HG02759 (cell line): Measurements from ENCODE around the gene TMEM156.

Source experiments
- ATAC-seq: cut with Tn5 transposase; IDR thresholded peaks from one replicate; pipeline ENCODE4 v1.9.1; 2021; ENCODE audit warnings: mild to moderate bottlenecking, moderate library complexity; ENCODE audit not compliant: unreplicated experiment

Gene TMEM156, protein sequence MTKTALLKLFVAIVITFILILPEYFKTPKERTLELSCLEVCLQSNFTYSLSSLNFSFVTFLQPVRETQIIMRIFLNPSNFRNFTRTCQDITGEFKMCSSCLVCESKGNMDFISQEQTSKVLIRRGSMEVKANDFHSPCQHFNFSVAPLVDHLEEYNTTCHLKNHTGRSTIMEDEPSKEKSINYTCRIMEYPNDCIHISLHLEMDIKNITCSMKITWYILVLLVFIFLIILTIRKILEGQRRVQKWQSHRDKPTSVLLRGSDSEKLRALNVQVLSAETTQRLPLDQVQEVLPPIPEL

DNA sequence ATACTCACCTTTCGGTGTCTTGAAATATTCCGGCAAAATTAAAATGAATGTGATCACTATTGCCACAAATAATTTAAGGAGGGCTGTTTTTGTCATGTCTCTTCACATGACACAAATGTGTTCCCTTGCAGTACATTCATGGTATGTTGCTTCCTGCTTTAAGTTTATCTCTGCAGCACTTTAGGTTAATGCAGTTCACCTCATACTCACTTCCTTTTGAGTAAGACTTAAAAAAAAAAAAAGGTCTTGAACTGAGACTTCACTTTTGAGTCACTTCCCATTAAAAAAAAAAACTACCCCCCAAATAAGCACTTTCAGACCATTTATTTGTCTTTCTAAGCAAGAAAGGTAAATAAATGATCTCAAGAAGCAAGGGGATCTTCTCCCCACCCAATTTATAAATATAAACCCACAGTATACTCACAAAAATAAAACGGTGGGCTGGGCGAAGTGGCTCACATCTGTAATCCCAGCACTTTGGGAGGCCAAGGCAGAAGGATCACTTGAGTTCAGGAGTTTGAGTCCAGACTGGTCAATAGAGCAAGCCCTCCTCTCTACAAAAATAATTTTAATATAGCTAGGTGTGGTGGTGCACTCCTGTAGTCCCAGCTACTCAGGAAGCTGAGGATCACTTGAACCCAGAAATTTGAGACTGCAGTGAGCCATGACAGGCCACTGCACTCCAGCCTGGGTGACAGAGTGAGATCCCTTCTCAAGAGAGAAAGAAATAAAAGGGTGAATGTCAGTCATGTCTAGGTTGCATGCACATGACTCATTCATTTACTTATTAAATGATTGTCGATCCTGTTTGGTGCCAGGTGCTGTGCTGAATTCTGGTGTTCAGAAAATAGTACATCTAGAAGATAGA is at the start of gene TMEM156:
TSS of gene TMEM156 (minus strand) at position 192 of the 868 bp plus-strand sequence. CDS start at position 96, 96 bp downstream.
- peak; percentile 71 for ATAC-seq

DNA sequence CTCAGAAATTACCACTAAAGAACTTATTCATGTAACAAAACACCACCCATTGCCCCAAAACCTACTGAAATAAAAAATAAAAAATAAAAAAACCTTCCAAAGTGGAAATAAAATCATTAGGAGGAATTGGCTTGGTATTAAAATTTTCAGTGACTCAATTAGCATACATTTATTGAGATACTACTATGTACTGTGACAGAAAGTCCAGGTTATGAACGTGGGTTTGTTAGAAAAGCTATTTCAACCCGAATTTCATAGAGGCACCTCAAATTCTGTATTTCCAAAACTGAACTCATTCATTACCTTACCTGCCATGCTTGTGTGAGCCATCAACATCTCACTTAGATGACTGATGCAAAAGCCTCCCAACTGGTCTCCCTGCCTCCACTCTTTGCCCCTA is 46.6 kb upstream of the TMEM156 start:
- ATAC-seq = no peak

DNA sequence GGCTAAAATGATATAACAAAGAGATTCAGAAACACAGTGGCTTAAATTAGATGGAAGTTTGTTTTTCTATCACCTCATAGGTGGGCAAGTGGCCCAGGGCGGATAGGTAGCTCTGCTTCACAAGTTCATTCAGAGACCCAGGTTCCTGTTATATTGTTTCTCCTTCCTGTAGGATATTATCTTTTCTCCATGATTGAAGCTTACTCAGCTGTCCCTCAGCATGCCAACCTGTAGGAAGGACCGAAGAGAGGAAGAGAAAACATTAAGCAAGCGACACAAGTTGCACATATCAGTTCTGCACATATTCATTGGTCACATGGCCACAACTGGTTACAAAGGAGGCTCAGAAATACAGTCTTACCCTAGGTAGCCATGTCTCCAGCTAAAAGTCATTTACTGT is 36.7 kb upstream of the TMEM156 start:
- no peak for ATAC-seq

DNA sequence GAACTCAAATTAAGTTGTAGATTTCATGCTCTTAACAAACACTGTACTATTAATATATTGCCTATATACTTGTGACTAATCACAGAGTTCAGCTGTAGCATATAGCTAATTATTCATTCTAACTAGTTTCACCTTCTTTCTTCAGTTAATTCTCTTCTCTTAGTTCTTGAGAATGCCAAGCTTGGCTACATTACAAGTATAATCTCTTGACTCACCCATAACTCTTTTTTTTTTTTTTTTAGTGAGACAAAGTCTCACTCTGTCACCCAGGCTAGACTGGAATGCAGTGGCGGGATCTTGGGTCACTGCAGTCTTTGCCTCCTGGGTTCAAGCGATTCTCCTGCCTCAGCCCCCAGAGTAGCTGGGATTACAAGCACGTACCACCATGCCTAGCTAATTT is 35.2 kb upstream of the TMEM156 start:
- no peak for ATAC-seq

DNA sequence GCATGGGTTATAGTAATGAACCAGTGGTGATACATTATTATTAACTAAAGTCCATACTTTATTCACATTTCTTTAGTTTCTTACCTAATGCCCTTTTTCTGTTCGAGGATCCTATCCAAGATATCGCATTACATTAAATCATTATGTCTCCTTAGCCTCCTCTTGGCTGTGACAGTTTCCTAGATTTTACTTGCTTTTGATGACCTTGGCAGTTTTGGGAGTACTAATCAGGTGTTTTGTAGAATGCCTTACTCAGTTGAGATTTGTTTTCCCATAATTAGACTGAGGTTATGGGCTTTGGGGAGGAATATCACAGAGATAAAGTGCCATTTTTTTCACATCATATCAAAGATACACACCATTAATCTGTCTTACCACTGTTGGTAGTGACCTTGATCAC is 34.8 kb upstream of the TMEM156 start:
- ATAC-seq = no peak

DNA sequence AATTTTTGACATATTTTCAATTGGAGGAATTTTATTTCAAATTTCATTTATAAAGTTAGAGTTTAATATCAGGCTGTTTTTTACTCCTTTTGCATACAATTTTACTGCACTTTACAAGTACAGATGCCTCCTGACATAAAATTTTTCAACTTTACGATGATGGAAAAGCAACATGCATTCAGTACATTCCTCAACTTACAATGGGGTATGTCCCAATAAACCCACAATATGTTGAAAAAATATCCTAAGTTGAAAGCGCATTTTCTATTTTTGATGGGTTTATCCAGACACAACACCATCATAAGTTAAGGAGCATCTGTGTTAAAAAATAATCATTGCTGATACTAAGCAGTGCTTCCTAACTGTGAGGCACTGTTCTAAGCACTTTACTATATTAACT is 34.2 kb upstream of the TMEM156 start:
- no peak for ATAC-seq

DNA sequence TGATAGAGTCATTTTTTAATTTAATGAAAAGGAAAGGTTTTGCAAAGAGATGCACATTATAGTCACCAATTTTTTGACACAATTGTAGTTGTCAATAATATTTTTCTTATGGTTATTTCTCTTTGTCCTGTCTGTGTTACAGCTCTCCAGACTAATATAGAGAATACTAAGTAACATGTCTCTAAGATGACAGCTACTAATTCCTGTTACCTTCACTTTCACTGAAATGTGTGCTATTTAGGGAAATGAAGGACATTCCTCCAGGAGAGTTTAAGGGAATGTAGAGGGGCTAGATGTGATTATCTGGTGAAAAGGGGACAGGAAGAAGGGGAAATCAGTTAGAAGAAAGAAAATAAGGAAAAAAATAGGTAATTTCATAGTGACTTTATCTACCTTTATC is 31.2 kb upstream of the TMEM156 start:
- no peak for ATAC-seq

DNA sequence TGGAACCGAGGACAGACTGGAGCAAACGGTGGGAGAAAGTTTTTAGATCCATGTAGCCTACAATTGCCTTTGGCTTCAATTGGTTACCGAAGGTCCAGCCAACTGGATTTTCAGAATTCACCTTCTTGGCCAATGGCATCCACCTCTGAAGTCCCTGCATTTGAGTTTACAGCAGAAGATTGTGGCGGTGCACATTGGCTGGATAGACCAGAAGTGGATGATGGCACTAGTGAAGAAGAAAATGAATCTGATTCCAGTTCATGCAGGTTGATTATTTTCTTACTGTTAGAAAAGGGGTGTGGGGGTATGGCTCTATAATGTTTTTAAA is 30.5 kb upstream of the TMEM156 start:
- ATAC-seq = no peak

DNA sequence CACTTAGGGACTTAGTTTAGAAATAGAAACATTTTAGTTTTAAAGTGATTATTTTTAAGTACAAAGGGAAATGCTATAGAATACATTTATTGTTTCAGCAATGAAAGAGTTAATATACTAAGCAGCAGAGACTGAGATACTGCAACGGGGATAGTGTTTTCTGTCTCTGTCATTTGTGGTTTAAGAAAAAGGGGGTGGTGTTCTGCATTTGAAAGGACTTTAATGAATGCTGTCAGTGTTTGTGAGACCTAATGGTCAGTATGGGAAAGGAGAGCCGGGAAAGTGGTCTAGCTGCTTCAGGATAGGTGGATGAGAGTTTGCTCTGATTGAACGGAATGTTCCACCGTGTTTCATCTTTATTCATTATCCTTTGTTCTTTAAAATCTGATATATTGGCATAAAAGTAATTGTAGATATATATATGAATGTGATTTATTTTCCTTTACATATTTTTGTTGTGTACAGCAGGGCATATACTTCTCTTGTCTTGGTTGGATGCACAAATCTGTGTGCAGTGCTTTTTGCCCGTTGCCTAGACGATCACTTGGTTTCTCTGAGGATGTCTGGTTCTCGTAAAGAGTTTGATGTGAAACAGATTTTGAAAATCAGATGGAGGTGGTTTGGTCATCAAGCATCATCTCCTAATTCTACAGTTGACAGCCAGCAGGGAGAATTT is 30.0 kb upstream of the TMEM156 start, which contains the start of gene KLHL5:
TSS of gene KLHL5 (plus strand) at position 139 of the 676 bp plus-strand sequence. CDS start at position 560, 421 bp downstream.
- no peak for ATAC-seq

DNA sequence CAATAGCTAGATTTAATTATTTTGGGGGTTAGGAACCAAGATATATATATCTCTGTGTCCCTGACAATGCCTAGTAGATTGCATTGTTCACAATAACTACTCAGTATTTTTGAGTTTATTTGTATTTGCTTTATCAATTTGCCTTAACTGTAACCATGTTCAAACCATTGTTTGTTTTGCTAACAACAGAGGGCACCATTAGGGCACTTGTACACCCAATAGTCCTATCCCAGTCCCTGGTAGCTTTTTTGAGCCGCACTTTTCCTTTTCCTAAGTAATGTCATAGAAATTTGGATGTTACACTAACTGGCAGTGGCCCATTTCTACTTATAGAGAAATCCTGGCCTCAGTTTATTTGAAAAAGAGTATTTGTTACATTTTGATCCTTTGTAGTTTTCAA is 29.2 kb upstream of the TMEM156 start:
- no peak for ATAC-seq

DNA sequence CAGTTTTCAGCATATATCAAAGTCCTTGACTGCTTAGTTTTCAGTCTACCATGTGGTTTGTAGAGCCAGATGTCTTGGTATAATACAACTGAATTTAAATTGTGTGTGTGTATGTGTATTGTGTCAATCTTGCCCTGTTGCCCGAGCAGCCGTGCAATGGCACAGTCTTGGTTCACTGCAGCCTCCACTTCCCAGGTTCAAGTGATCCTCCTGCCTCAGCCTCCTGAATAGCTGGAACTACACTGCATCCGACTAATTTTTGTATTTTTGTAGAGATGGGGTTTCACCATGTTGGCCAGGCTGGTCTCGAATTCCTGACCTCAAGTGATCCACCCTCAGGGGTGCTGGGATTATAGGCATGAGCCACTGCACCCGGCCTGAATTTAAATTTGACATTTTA is 23.8 kb upstream of the TMEM156 start:
- no peak for ATAC-seq

DNA sequence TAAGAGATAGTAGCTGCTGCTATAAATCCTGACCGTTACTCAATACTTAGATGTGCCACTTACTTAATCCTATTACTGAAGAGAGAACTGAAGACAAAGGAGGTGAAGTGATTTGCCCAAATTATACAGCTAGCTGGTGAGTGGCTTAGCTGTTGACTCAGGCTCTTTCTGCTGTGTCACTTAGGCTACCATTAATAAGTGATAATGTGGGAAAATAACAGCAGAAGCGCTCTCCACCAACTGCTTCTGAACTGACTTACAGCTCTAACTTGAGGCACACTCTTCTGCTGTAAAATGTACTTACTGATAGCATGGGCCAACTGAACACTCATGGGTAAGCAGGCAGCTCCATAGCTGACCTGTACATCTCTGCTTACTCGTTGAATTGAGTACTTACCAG is 22.3 kb upstream of the TMEM156 start:
- ATAC-seq = no peak

DNA sequence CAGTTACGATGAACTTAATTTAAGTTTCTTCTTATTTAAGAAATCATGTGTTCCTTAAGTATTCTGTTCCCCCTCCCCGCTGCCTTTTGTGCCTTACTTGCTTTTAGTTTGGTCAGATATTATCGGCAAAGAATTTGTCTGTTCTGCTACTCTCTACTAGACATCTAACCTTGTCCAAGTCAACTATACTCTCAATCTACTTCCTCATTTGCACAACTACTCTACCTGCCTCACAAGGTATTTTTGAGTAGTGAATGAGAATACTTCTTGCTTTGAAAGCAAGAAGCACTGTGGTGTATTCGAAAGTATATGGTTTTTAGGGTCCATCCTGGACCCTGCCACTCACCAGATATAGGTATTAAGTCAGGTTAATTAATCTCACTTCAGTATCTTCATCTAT is 21.8 kb upstream of the TMEM156 start:
- no peak for ATAC-seq

DNA sequence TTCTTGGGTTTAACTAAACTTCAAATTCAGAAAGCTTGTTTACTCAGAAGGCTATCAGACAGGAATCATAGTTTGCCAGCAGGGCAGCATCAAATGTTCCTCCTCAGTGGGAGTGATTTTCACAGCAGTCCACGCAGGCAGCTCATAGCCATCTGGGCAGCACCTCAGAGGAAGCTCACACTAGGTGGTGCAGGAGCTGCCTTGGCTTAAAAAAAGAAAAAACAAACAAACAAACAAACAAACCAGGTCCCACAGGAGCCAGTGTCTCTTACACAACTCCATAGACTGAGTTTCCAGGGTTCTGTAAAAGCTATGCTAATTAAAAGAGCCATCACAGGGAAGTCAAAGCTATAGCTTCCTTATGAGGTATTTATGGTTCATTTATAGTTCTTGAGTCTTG is 19.3 kb upstream of the TMEM156 start:
- no peak for ATAC-seq

DNA sequence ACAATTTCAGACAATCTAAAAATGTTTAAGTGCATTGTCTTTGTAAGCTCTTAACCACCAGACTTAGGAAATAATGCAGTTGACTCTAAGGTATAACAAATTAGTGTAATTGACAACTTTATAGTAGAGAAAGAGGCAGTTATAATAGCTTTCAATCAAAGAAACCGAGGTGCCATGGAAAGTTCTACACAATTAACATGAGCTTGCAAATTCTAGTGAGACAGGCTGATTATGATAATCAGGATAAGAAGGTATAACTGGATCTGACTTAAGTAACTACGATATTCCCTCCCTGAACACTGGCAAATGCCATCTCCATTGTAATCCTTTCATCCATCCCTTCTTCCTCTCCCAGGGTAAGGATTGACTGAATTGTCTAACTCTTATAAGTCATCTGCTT is 18.4 kb upstream of the TMEM156 start:
- no peak for ATAC-seq

DNA sequence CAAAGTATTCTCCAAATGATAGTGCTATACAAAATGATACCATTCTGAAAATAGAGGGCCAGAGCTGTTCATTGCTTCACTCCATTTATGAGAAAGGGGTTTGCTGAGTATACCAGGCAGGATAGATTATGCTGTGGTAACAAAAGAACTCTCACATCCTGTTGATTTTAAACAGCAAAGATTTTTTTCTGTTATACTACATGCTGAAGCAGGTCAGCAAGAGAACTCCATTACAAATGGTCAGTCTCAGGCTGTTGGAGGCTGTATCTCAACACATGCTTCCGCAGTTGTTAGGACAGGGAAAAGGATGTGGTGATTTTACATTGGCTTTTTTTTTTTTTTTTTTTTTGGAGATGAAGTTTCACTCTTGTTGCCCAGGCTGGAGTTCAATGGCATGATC is 16.1 kb upstream of the TMEM156 start:
- no peak for ATAC-seq

DNA sequence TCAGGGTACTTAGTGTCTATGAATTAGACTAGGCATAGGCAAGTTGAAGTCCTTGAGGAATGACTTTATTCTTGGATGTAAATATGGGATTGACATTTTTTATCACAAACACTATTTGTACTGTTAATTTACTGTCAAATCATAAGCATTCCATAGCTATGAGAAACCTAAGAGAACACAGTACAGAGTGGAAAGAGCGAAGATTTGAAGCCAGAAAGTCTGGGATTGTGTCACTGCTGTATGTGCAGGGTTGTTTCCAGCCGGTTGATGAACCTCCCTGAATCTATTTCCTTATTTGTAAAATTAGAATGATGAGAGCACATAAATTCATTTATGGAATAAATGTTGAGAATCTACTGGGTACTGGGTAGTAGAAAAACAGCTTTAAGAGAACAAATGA is 15.5 kb upstream of the TMEM156 start:
- ATAC-seq = no peak

DNA sequence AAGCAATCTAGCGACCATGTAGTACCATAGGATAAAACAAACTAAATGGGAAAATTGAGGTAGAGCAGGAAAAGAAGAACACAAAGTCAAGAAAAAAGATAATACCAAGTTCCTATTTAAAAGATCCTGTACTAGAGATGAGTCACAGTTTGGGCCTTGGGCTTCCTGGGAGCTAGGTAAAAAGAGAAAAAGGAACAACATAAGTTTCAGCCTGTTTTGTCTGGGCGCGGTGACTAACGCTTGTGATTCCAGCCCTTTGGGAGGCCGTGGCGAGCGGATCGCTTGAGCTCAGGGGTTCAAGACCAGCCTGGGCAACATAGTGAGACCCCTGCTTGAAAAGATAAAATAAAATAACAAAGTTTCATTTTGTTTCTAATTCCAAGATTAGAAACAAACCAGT is 14.0 kb upstream of the TMEM156 start:
- no peak for ATAC-seq

DNA sequence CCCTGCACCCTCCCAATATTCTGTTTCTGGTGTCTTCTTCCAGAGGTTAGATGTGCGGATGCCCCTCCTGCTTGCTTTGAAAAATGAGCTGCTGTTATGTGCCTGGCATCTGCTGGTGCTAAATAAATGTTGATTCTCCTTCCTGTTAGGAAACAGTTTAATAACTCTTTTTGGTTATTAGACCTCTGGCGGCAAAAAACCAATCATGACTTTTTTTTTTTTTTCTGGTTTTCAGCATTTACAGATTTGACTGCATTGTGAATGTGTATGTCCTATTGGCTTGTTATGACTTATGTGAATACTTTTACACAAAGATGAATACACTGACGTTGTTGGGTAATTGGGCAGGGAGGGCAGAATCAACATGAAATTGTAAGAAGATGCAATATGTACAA is 13.6 kb upstream of the TMEM156 start:
- ATAC-seq = no peak

DNA sequence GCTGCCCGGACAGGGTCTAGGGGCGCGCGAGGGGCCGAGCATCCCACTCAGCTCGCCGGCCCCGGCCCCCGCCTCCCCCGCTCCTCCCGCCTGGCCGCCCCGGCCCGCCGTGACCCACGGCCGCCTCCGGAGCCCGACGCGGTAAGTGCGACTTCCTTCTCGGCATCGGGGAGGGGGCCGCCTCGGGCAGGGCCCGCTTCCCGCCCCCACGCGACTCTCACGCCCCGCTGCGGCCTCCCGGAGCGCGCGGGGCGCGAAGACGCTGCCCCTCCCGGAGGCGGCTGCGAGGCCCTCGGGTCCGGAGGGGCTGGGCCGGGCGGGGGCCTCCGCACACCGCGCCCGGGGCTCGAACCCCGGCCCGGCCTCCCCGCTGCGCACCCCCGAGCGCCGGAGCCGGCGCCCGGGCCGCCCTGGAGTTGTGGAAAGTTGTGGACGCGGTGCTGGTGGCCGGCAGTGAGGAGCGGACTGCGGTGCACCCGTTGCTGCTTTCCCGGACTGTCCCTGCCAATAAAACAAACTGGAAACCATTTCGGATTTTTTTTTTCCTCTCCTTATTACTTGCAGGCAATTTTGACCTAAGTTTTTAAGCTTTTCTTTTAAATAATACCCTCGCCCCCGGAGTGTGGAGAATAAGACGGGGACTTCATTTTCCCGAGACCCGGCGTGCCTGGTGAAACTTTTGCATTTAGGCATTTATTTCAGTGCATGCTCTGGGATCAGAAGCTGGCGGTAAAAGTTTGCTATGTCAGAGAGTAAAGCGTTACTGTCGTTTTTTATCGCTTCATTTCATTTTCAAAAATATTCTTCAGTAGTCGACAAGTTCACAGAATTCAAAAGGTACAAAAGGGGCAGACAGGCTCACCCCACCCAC is 13.0 kb upstream of the TMEM156 start:
- ATAC-seq = peak; percentile 31
